C4-2B (cell line): ENCODE results near the gene FXYD3.

Experiments used
- H3K27ac ChIP-seq: fragments of 450-650 bp; 2 replicates; pipeline ENCODE4 v1.5.1; 2017
- CTCF ChIP-seq: fragments of 450-650 bp; conservative IDR thresholded peaks from 2 replicates; pipeline ENCODE4 v1.5.1; 2017; ENCODE audit warnings: mild to moderate bottlenecking
- ZFX ChIP-seq: fragments of 450-650 bp; IDR thresholded peaks from 2 replicates; pipeline ENCODE4 v1.6.1; 2017

The FXYD3 gene

GRCh38 chr19:35079826-35080225, 35.8 kb upstream of the FXYD3 start:
- TF ChIP-seq ZFX (no peak), CTCF (no peak)
- H3K27ac ChIP-seq = no peak overlapping the region

GRCh38 chr19:35080613-35081170, 34.9 kb upstream of the FXYD3 start:
- H3K27ac ChIP-seq = no peak overlapping the region
- TF ChIP-seq ZFX = no peak
- no peak for TF ChIP-seq CTCF

GRCh38 chr19:35081201-35081600, 34.4 kb upstream of the FXYD3 start:
- H3K27ac ChIP-seq = no peak overlapping the region
- TF ChIP-seq ZFX = no peak
- no peak for TF ChIP-seq CTCF

GRCh38 chr19:35083691-35084508, 31.7 kb upstream of the FXYD3 start:
- H3K27ac ChIP-seq = no peak overlapping the region
- no peak for TF ChIP-seq CTCF
- no peak for TF ChIP-seq ZFX

- no peak overlapping the region for H3K27ac ChIP-seq
- TF ChIP-seq ZFX (no peak), CTCF (no peak)
Measured at GRCh38 chr19:35084509-35084762, 31.2 kb upstream of the FXYD3 start.

- TF ChIP-seq CTCF (no peak), ZFX (no peak)
Measured at GRCh38 chr19:35085947-35086346, 29.7 kb upstream of the FXYD3 start.

GRCh38 chr19:35086455-35086854, 29.2 kb upstream of the FXYD3 start:
- H3K27ac ChIP-seq = no peak overlapping the region
- TF ChIP-seq CTCF = no peak
- no peak for TF ChIP-seq ZFX

More at GRCh38 chr19:35085947-35086346, 29.7 kb upstream of the FXYD3 start:
- H3K27ac ChIP-seq = no peak overlapping the region
